Ecto neural progenitor cell (in vitro differentiated cells): Measurements from ENCODE around the gene DDX60.
"Not testable (repeated sequence)": the region's sequence is repeated elsewhere in the genome, so short reads cannot be mapped to it uniquely, and the experiment has no call there.

ENCODE experiments used
- DNase-seq: peaks from one replicate; pipeline ENCODE4 v3.0.0-alpha.2; 2018; ENCODE audit warnings: low spot score

Gene DDX60

DNA sequence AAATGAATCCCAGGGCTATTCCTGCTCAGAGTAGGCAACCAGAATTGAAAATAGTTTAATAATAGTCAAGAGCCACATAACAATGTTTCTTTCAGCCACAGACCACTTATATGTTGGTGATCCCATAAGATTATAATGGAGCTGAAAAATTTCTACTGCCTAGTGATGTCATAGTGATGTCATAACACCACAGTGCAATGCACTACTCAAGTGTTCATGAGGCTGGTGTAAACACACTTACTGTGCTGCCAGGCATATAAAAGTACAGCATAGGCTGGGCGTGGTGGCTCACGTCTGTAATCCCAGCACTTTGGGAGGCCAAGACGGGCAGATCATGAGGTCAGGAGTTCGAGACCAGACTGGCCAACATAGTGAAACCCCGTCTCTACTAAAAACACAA is 15.1 kb downstream of the DDX60 start:
- not testable (repeated sequence) for DNase-seq

DNA sequence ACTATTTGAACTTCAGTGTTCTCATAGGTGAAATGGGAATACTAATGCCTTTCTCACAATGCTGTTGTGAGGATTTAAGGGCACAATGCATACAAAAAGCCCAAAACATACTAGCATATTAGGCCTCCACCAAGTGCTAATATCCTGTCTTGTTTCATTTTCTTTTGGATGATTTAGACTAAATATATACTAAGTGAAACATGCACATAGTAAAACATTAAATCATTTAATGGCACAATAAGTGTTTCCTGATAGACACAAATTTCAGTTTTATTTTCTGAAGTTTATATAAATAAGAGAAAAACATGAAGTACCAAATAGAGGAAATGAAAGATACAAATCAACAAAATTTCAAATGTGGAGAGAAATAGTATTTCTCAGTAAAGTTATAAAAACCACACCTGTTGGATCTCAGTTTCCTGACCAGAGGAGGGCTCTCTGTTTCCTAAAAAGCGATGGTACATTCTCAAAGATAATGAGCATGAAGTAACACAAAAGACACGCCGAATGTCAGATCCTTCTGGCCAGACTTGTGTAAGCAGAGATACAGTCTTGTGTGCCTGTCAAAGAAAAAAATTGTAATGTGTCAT is 25.1 kb downstream of the DDX60 start:
- no peak for DNase-seq

DNA sequence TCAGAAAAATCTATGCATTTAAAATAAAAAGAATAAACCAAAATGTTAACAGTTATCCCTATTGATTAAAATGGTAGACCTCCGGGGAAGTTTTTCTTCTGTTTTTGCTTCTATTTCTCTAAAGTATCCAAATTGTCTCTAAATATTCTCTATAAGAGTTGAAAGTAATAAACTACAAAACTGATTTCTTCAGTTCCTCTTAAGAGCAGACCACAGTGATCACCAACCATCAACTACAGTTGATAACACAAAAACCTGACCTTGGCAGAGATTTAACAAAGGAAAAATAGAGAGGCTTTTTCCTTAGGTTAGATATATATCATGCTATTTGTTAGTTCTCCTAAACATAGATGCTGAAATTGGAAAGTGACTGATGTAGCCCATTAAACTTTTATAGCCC is 27.3 kb downstream of the DDX60 start:
- DNase-seq: no peak

DNA sequence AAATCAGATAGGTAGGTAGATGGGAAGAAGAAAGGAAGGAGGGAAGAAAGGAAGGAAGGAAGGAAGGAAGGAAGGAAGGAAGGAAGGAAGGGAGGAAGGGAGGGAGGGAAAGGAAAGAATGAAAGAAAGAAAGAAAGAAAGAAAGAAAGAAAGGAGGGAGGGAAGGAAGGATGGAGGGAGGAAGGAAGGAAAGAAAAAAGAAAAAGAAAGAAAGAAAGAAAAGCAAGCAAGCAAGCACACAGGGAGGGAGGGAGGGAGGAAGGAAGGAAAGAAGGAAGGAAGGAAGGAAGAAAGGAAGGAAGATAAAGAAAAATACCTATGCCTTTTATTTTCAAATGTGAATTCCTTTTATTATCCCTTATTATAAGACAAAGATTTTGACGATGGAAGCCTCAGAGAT is 32.7 kb downstream of the DDX60 start:
- not testable (repeated sequence) for DNase-seq

DNA sequence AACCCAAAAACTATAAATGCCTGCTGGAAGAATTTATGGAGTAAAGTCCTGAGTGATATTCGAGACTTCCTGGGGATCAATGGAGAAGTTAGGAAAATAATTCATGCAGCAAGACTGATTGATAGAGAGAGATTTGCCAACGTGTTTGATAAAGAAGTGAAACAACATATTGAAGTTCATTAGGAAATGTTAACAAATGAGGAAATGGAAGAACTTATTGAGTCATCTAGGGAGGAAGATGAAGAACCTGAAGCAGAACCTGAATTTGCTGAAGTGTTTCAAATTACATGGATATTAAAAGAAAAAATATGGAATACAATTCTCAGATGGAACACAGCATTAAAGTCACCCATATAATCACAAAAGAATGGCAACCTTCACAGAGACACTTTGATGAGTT is 39.0 kb downstream of the DDX60 start:
- no peak for DNase-seq

DNA sequence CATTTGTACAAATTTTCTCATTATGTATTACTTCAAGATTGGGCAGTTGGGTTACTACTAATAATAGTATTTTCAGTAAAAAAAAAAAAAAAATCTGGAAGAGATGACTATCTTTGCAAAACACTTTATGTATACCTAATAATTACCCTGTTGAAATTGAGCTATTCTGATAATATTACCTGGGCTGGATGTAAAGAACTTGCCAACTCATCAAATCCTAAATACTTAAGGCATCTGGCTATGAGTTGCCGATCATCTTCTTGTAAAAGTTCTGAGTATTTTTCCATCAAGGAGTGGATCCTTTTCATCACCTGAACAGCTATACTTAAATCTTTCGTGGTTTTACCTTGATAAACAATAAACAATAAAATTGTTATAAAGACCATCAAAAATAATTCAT is 42.7 kb downstream of the DDX60 start:
- no peak for DNase-seq

DNA sequence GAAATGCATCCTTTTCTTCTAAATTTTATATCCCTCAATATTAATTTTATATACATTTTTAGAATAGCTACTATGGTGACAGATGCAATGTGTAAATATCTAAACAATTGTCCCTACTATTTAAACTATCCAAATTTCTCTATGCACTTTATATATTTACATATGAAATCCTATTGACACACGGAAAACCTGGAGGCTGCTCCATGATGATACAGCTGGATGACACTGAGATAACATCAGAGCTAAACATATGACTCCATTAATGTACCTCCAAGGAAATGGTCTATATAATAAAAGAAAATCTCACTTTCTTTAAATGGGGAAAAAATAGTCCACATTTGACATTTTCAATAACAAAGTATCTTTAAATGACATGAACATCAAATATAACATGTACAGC is 43.7 kb downstream of the DDX60 start:
- no peak for DNase-seq

DNA sequence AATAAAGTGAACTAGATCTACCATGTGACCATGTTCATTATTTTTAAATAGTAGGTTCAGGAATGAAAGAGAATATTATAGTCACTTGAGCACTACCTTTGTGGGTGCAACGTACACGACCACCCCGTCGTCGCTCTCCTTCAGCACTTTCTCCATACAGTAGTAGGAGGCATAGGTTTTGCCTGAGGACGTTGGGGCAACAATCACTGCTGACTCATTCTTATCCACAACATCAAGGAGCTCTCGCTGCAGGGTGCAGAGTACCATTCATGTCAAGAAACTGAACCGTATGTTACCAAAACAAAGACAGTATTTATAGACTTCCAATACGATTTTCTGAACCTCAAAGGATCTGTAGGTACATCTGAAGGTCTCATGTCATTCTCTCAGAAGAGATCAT is 44.7 kb downstream of the DDX60 start:
- DNase-seq: no peak

DNA sequence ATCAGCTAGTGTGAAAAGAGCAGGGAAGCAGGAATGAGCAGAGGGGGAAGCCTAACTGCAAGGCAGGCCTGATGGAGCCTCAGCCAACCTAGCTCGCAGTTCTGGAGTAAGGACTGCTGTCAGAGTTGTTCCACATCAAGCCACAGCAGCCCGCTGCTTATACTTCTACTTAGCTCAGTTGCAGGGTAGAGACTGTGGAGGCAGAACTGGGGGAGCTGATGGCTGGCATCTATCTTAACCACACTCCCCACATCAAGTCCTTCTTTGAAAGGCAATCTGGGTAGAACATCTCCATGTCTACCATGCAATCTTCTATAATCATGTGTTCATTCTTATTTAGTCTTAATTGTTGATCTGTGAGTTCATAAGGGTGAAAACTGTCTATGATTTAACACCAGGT is 46.1 kb downstream of the DDX60 start:
- no peak for DNase-seq

DNA sequence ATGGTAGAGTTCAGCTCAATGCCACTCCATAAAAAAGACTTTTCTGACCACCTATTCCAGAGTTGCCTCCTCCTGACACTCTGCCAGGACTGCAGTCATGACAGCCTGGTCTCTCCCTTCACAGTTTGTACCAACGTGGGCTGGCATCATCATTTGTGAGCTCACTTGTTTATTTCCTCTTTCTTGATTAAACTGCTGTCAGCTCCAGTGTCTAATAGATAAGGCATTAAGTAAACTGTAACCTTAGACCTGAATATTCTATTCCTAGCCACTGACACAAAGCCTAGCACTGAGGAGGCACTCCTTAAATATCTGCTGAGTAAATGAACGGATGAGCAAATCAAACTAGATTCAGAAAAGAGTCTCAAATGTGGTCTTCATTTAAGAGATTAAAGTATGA is 48.7 kb downstream of the DDX60 start:
- DNase-seq: no peak

DNA sequence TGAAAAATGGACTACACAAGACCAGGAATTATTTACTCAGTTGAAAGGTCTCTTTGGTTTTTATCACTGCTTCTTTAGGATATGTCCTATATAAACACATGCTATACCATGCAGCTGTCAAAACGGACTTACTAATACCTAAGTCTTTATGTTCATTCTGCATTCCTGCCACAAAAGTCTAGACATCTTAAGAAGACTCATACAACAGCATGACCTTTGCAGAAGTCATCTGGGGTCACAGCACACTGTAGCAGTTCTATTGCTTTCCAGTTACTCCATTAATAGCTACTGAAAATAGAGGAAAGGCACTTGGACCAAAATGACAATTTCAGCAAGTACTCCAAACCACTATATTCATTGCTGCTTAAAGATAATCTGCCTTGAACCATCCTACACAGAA is 53.2 kb downstream of the DDX60 start:
- DNase-seq: no peak

DNA sequence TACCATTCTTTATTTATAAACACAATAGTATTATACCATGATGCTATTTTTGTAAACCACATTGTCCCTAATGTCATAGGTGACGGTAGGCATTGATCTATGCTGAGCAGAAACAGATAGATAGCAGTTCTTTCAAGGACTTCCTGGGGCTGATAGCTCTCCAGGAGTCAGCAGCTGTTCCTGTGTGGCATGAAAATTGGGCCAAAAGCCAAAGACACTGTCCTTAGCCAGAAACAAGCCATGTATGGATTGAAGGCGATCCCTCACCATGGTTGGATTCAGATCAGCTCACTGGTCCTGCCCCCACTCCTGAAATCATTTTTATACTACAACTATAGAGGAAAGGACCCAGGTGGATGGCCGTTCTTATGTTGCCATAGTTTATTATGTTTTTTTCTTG is 53.6 kb downstream of the DDX60 start:
- no peak for DNase-seq

DNA sequence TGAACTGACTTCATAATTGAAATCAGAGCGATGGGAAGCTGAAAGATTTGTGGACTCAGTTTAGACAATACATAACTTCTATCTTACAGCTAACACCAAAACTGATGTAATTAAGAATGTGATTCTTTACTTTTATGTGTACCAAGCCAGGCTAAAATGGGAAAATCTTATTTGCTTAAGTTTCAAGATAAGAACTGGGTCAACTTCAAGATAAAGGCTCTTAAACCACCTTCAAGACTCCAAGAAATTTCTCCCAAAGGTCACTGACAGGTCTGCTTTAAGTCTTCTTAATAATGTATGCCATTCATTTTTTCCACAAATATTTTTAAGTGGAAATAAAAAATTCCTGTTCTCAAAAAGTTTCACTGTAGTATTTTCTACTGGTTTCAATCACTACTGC is 55.5 kb downstream of the DDX60 start:
- no peak for DNase-seq

DNA sequence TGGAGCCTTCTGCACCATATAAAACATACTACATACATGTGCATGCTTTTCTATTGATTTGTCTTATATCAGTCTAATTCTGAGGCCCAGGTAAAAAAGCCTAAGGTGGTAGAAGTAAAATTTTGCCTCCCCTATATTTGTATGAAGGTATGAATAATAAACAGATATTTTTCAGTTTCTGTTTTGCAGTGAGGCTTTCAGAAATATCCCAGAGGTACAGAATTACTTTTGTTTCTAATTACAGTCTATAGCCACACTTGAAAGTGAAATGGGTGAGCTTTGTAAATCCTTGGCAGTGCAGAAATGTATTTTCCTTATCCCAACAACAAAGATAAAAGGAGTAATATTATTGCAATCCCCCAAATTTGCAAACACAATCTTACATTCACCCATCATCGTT is 59.5 kb downstream of the DDX60 start:
- DNase-seq: no peak

DNA sequence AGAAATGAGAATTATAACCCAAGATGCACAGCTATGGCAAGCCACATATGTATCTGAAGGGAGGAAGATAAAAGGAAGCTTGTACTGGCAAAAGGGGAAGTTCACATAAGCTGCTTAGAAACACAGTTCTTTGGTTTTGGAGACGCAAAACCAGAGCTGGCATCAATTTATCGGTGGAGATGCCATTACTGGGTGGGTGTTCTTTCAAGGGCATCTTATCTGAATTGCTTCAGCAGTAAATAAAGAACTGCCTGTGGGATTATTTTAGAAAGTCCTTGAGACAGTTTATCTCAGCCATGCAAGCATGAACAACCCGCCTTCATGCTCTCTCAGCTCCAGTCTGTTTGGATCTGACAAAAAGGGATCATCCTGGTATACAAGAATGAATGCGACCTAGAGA is 60.8 kb downstream of the DDX60 start:
- DNase-seq: no peak

DNA sequence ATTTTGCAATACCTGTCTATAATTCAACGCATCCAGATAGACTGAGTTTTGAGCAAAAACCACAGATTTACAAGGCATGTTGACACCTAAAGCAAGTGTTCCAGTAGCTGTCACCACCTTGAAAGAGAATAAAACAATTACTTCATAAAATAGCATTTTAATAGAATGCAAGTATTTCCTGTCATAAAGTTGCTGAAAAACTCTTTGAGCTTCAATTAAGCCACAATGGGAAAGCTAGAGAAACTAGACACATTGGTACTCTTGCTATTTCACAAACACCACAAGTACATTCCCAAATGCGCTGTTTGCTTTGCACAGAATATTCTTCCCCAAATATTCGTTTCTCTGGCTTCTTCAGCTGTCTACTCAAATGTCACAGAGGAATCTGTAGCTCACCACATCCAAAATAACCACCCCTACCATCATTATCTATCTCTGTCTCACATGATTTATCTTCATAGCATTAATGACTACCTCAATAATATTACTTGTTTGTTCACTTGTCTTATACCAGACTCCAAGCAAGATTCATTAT is 70.3 kb downstream of the DDX60 start:
- no peak for DNase-seq

DNA sequence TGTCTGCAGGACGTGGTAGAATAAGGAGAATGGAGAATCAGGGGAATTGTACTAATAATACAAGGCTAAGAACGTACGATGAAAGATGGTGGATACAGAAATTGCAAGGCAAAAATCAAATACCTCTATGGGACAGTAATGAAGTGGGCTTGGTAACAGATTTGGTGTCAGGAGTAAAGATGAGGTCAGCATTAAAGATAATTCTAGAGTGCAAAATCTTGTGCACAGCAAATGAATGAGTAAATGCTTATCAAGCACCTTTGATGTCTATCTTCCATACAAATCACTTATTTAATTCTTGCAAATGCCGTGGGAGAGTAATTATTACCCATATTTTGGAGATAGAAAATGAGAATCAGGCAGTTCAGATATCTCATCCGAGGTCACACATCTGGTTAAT is 70.9 kb downstream of the DDX60 start:
- DNase-seq: no peak

DNA sequence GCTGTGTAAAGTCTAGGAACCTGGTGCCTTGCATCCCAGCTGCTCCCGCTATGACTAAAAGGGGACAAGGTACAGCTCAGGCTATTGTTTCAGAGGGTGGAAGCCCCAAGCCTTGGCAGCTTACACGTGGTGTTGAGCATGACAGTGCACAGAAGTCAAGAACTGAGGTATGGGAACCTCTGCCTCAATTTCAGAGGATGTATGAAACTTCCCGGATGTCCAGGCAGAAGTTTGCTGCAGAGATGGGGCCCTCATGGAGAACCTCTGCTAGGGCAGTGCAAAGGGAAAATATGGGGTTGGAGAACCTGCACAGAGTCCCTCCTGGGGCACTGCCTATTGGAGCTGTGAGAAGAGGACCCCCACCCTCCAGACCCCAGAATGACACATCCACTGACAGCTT is 76.6 kb downstream of the DDX60 start:
- DNase-seq: no peak

DNA sequence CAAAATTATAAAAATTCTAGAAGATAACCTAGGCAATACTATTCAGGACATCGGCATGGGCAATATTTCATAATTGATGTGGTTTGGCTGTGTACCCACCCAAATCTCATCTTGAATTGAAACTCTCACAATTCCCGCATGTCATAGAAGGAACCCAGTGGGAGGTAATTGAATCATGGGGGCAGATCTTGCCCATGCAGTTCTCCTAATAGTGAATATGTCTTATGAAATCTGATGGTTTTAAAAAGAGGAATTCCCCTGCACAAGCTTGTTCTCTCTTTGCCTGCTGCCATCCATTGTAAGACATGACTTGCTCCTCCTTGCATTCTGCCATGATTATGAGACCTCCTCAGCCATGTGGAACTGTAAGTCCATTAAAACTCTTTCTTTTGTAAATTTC is 77.7 kb downstream of the DDX60 start:
- no peak for DNase-seq

DNA sequence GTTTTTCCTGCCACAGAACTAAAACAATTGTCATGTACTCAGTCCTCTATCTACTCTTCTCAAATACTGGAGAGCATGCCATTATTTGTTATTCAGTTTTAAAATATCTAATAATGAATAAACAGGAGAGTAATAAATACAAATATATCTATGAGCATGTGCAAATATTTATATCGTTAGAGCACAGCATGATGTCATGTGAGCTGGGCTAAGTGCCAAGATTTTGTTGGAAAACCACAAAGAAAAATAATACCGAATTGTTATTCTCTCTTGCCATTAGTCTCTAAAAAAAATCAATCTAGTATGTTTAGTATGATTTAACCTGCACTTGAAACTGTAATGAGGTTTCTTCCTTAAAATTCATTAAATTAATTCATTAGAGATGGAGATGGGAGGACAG is 97.3 kb downstream of the DDX60 start:
- no peak for DNase-seq

DNA sequence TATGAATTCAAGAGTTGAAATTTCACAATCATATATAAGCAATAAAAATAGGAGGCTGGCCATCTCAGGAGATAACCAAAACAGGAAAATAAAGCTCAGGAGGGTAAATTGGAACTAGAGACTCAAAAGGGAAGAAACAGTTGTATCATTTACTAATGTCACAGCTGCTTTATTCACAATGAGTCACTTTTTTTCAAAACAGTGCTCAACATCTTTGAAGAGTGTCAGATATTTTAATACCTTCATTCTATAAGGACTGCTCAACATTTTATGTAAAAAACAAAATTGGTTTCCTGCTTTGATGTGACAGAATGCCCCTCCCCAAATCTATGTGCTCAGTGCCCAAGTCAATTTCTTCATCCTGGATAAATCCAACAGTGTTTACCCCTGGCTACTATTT is 97.7 kb downstream of the DDX60 start:
- DNase-seq: no peak

DNA sequence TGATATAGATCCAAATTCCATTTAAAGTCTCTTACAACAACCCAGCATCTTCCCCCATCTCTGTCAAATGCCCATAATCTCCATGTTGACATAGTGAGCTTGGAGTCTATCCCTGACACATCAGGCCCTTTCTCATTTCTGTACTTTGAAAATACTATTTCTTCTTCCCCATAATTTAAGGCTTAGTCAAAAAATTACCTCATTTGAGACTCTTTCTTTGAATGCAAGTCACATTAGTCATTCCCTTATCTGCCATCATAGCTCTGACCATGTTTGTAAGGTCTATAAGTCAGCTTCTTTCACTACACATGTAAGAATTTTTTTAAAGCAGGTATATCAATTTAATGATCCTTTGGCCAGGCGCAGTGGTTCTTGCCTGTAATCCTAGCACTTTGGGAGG is 99.9 kb downstream of the DDX60 start:
- no peak for DNase-seq

DNA sequence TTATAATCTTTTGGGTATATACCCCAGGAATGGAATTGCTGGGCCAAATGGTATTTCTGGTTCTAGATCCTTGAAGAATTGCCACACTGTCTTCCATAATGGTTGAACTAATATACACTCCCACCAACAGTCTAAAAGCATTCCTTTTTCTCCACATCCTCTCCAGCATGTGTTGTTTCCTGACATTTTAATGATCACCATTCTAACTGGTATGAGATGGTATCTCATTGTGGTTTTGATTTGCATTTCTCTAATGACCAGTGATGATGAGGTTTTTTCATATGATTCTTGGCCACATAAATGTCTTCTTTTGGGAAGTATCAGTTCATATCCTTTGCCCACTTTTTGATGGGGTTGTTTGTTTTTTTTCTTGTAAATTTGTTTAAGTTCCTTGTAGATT is 105.0 kb downstream of the DDX60 start:
- DNase-seq: not testable (repeated sequence)

DNA sequence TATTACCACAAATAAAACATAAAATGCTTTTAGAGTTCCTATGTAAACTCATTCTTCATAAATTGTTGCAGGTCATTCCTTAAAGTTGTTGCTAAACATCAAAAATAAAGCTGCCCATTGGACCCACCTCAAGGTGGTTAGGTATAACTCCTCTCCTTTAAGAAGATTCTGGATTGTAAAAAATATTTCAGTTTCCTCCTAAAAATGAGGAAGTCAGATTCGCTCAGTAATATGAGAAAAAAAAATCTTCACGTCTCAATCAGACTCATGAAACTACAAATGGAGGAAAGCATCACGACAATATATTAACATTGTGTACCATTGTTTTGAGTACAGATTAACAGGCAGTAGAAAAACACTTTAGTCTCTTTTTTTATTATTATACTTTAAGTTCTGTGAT is 105.9 kb downstream of the DDX60 start:
- DNase-seq: no peak
